ENCODE data around the gene TMEM184A. TPM values are rescaled to one million over a fixed set of nuclear protein-coding genes. Genes with fewer than 3 reads are reported as not detected.

TMEM184A gene
- total and polyA plus RNA-seq, 2 of the 8 experiments (the other 6 are each of a cell fraction or from before 2014, with no cell fraction given) = 1.8 to 2.1 TPM

DNA sequence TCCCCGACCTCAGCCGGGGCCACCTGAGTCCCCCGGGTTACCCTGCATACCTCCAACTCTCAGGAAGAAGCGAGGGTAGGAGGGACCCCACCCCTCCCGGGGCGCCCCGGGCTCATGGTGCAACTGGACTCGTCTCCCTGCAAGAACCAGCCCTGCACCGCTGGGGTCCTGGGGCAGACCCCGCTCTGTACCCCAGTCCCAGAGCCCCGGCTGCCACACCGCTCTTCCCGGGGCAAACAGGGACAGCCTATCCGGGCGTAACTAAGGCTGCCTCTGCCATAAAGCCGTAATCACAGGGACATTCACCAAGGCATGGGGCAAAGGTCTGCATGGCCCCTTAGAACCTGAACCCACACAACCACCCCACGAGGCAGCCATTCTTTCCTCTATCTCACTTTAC, 32.2 kb downstream of the TMEM184A start (continued):
- TF ChIP-seq SP2 (IDR thresholded peaks at IDR 0.05; ENCODE audit: low read length) (no peak), HDAC2 (IDR thresholded peaks at IDR 0.05; ENCODE audit: borderline replicate concordance in 1 of 2, low read depth in 2 of 2, low read length in 2 of 2) (no peak), JUN (IDR thresholded peaks at IDR 0.05; ENCODE audit: low read depth, low read length) (no peak), BACH1 (IDR thresholded peaks at IDR 0.05; ENCODE audit: low read length) (no peak)
